Thoracic aorta (tissue), 2 donors: ENCODE measurements around the gene CYFIP1. TPM values are rescaled to one million over a fixed set of nuclear protein-coding genes. Genes with fewer than 3 reads are reported as not detected.

Source experiments
- ATAC-seq: fragments of 150-250 bp; one replicate; pipeline ENCODE4 v1.8.0; 2017; ENCODE audit warnings: low read depth; ENCODE audit not compliant: insufficient number of reproducible peaks, low FRiP score
- DNase-seq: peaks from one replicate; pipeline ENCODE4 v3.0.0-alpha.2; 2020; ENCODE audit warnings: low spot score
- H3K27ac ChIP-seq, 2 donors: fragments of 200-600 bp; sonication (generic); 1 replicate in 1 of 2; 2 replicates in 1 of 2; pipeline ENCODE4 v1.5.1; 2016; ENCODE audit warnings: mild to moderate bottlenecking in 2 of 2, moderate library complexity in 2 of 2
- H3K27me3 ChIP-seq: fragments of 200-600 bp; sonication (generic); replicated peaks from 2 replicates; pipeline ENCODE4 v1.6.0; 2016; ENCODE audit warnings: mild to moderate bottlenecking; ENCODE audit not compliant: insufficient read depth
- H3K36me3 ChIP-seq: fragments of 200-600 bp; sonication (generic); one replicate; pipeline ENCODE4 v1.5.1; 2016
- H3K4me1 ChIP-seq, 2 donors: fragments of 200-600 bp; sonication (generic); 1 replicate in 1 of 2; 2 replicates in 1 of 2; pipeline versions ENCODE4 v1.5.1 to v1.6.0; 2016; ENCODE audit warnings: low read depth in 2 of 2, mild to moderate bottlenecking in 1 of 2; ENCODE audit not compliant: control insufficient read depth in 1 of 2
- H3K4me3 ChIP-seq: fragments of 200-600 bp; sonication (generic); 2 replicates; pipeline ENCODE4 v1.5.1; 2016; ENCODE audit warnings: mild to moderate bottlenecking
- H3K9me3 ChIP-seq: fragments of 200-600 bp; sonication (generic); 2 replicates; pipeline ENCODE4 v1.5.1; 2016
- CTCF ChIP-seq: fragments of 200-600 bp; sonication (generic); IDR thresholded peaks from one replicate; pipeline ENCODE4 v1.5.1; 2019; ENCODE audit warnings: antibody characterized with exemption
- total RNA-seq, 2 donors: library from RNA; depleted of rRNA; stranded (reverse); fragments of >200 nt; gene quantifications; one replicate each; pipeline versions ENCODE4 v1.1.0 to v1.2.3, GENCODE V29; 2016

CYFIP1 gene
- total RNA-seq, 2 donors from 2014 or later, result 112 to 150 TPM

- no peak overlapping the region for H3K27ac ChIP-seq
- DNase-seq (no peak), ATAC-seq (no peak)
- no peak overlapping the region for H3K4me3 ChIP-seq
- no peaks in the 10 kb centered on the region for H3K4me1 ChIP-seq
- TF ChIP-seq CTCF, result no peak
- H3K36me3 ChIP-seq, result peaks cover 82% of the 10 kb centered on the region
- H3K9me3 ChIP-seq, result no peaks in the 10 kb centered on the region
- no peaks in the 10 kb centered on the region for H3K27me3 ChIP-seq
Measured at GRCh38 chr15:22912256-22912655, 67.9 kb downstream of the CYFIP1 start.

GRCh38 chr15:22911306-22911705 lies 68.9 kb downstream of the CYFIP1 start:
- DNase-seq (no peak), ATAC-seq (no peak)
- no peaks in the 10 kb centered on the region for H3K9me3 ChIP-seq
- H3K36me3 ChIP-seq, result peaks cover 80% of the 10 kb centered on the region
- H3K27me3 ChIP-seq, result no peaks in the 10 kb centered on the region
- no peak overlapping the region for H3K27ac ChIP-seq
- H3K4me3 ChIP-seq, result no peak overlapping the region
- no peaks in the 10 kb centered on the region for H3K4me1 ChIP-seq
- TF ChIP-seq CTCF, result no peak

GRCh38 chr15:22908830-22909229 lies 71.3 kb downstream of the CYFIP1 start:
- ATAC-seq, result no peak
- DNase-seq, result no peak
- no peak for TF ChIP-seq CTCF
- Histone ChIP-seq H3K4me1 (no peaks in the 10 kb centered on the region), H3K27me3 (no peaks in the 10 kb centered on the region), H3K27ac (no peak overlapping the region), H3K36me3 (peaks cover 66% of the 10 kb centered on the region), H3K4me3 (no peak overlapping the region), H3K9me3 (no peaks in the 10 kb centered on the region)

- TF ChIP-seq CTCF, result no peak
- no peak for ATAC-seq
- no peak for DNase-seq
- H3K4me1 ChIP-seq, result no peaks in the 10 kb centered on the region
- H3K4me3 ChIP-seq, result no peak overlapping the region
- no peaks in the 10 kb centered on the region for H3K9me3 ChIP-seq
- peaks cover 77% of the 10 kb centered on the region for H3K36me3 ChIP-seq
- H3K27me3 ChIP-seq, result no peaks in the 10 kb centered on the region
- H3K27ac ChIP-seq, result no peak overlapping the region
Measured at GRCh38 chr15:22907161-22907950, 72.8 kb downstream of the CYFIP1 start.

GRCh38 chr15:22904736-22905135 lies 75.4 kb downstream of the CYFIP1 start:
- DNase-seq (no peak), ATAC-seq (no peak)
- Histone ChIP-seq H3K4me3 (no peak overlapping the region), H3K36me3 (peaks cover 73% of the 10 kb centered on the region), H3K9me3 (no peaks in the 10 kb centered on the region), H3K27ac (no peak overlapping the region), H3K4me1 (no peaks in the 10 kb centered on the region), H3K27me3 (no peaks in the 10 kb centered on the region)
- no peak for TF ChIP-seq CTCF
